ENCODE results near the gene NOX5.

DNA sequence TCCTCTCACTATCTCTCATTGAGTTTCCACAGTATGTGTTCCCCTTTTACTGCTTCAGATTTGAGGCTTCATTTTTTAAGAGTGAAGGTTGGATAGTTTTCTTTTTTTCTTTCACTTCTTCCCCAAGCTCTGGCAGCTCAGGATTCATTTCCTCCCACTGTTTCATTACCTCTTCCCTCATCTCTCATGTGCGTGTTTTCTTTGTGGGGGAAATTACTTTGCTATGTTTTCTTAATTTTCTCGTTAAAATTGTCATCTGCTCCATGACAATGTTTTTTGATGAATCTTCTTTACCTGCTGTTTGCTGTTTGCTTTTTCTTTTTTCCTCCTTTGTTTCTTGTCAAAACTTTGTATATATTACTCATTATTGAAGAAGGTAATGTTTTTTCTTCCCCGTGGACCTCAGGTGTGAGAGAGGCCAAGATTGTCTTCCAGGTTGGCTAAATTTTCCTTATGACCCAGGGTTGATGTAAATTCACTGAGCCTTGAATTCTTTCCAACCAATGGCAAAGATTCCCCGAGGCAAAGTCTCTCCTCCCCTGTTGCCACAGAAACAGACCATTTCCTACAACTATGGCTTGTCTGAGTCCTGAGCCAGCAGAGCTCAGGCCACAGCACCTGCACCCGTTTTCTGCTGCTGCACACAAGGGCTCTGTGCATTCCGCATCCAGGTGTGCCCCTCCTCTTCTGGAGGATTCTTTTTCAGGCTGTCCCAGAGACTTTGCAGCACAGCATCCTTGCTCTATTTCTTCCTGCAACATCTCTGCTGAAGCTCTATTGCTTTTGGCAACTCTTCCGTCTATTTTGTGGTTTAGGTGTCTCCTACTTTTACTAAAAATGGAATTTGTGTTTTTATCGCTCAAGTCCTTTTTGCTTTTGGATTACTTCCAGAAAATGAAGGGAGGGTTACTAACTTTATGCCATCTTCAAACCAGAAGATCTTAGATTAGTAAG lies 66.1 kb downstream of the NOX5 start:
- TF ChIP-seq CTCF (conservative IDR thresholded peaks at IDR 0.05; ENCODE audit: low read depth, low read length) = no peak
- TF ChIP-seq EZH2 (IDR thresholded peaks at IDR 0.05; ENCODE audit: borderline replicate concordance, low read depth, low read length, poor library complexity, severe bottlenecking) = no peak
